Liver (tissue), 9 donors: ENCODE data around the gene HEG1. TPM values are rescaled to one million over a fixed set of nuclear protein-coding genes. Genes with fewer than 3 reads are reported as not detected.

Experiments used
- DNase-seq: peaks from one replicate; pipeline ENCODE4 v3.0.0-alpha.2; 2017; ENCODE audit warnings: low spot score
- H3K27ac ChIP-seq, 2 donors: one replicate each; pipeline ENCODE4 v1.7.0; 2013; ENCODE audit warnings: inconsistent platforms in 2 of 2, low read length in 2 of 2, control low read depth in 1 of 2, low read depth in 1 of 2, mild to moderate bottlenecking in 1 of 2
- H3K27me3 ChIP-seq, 4 donors: one replicate each; pipeline versions ENCODE4 v1.6.1 to v1.7.0; 2013; ENCODE audit warnings: low read length in 3 of 4, inconsistent platforms in 1 of 4, mild to moderate bottlenecking in 1 of 4, moderate library complexity in 1 of 4; ENCODE audit not compliant: control insufficient read depth in 4 of 4, insufficient read depth in 4 of 4
- H3K36me3 ChIP-seq, 4 donors: one replicate each; pipeline versions ENCODE4 v1.6.1 to v1.7.0; 2013; ENCODE audit warnings: low read length in 3 of 4, mild to moderate bottlenecking in 3 of 4, low read depth in 1 of 4, moderate library complexity in 1 of 4; ENCODE audit not compliant: control insufficient read depth in 4 of 4, insufficient read depth in 3 of 4
- H3K4me1 ChIP-seq, 4 donors: one replicate each; pipeline versions ENCODE4 v1.6.1 to v1.7.0; 2013; ENCODE audit warnings: low read length in 3 of 4, mild to moderate bottlenecking in 3 of 4, moderate library complexity in 1 of 4; ENCODE audit not compliant: control insufficient read depth in 4 of 4, insufficient read depth in 4 of 4
- H3K4me3 ChIP-seq, 3 donors: one replicate each; pipeline versions ENCODE4 v1.6.1 to v1.7.0; 2013; ENCODE audit warnings: low read length in 3 of 3, control low read depth in 1 of 3, low read depth in 1 of 3, mild to moderate bottlenecking in 1 of 3
- H3K9ac ChIP-seq, 2 donors: one replicate each; pipeline ENCODE4 v1.7.0; 2013; ENCODE audit warnings: low read length in 2 of 2, mild to moderate bottlenecking in 2 of 2, moderate library complexity in 2 of 2, control low read depth in 1 of 2, low read depth in 1 of 2
- H3K9me3 ChIP-seq, 4 donors: one replicate each; pipeline versions ENCODE4 v1.6.1 to v1.7.0; 2013; ENCODE audit warnings: low read length in 3 of 4; ENCODE audit not compliant: control insufficient read depth in 4 of 4
- CTCF ChIP-seq: fragments of 150-350 bp; IDR thresholded peaks from 2 replicates; pipeline ENCODE4 v1.5.1; 2017; ENCODE audit warnings: improper control_type of control experiment, low read depth, low read length; ENCODE audit not compliant: missing input control
- EGR1 ChIP-seq, 2 donors: IDR thresholded peaks; 2 replicates each; pipeline ENCODE4 v1.6.1; 2016 to 2018; ENCODE audit warnings: antibody characterized with exemption in 2 of 2, low read depth in 2 of 2
- FOXA1 ChIP-seq: IDR thresholded peaks from 2 replicates; pipeline ENCODE4 v1.6.1; 2016; ENCODE audit warnings: antibody characterized with exemption
- FOXA2 ChIP-seq: IDR thresholded peaks from 2 replicates; pipeline ENCODE4 v1.6.1; 2016; ENCODE audit warnings: antibody characterized with exemption
- GABPA ChIP-seq, 2 donors: IDR thresholded peaks in 1 of 2; conservative IDR thresholded peaks in 1 of 2; 2 replicates each; pipeline ENCODE4 v1.6.1; 2016; ENCODE audit warnings: antibody characterized with exemption in 2 of 2, mild to moderate bottlenecking in 1 of 2, moderate library complexity in 1 of 2
- HNF4A ChIP-seq, 2 donors: conservative IDR thresholded peaks; 2 replicates each; pipeline ENCODE4 v1.6.1; 2016; ENCODE audit warnings: antibody characterized with exemption in 2 of 2, mild to moderate bottlenecking in 2 of 2
- HNF4G ChIP-seq: IDR thresholded peaks from 2 replicates; pipeline ENCODE4 v1.6.1; 2016; ENCODE audit warnings: antibody characterized with exemption
- JUND ChIP-seq, 2 donors: IDR thresholded peaks; 2 replicates each; pipeline ENCODE4 v1.6.1; 2016; ENCODE audit warnings: antibody characterized with exemption in 2 of 2
- NR2F2 ChIP-seq: IDR thresholded peaks from 2 replicates; pipeline ENCODE4 v1.6.1; 2016; ENCODE audit warnings: antibody characterized with exemption
- RAD21 ChIP-seq, 2 donors: IDR thresholded peaks; 2 replicates each; pipeline ENCODE4 v1.6.1; 2016; ENCODE audit warnings: antibody characterized with exemption in 2 of 2, mild to moderate bottlenecking in 2 of 2
- RXRA ChIP-seq, 2 donors: IDR thresholded peaks; 2 replicates each; pipeline ENCODE4 v1.6.1; 2017 to 2018; ENCODE audit warnings: antibody characterized with exemption in 2 of 2, mild to moderate bottlenecking in 1 of 2
- SP1 ChIP-seq: IDR thresholded peaks from 2 replicates; pipeline ENCODE4 v1.6.1; 2018; ENCODE audit warnings: antibody characterized with exemption, mild to moderate bottlenecking
- TAF1 ChIP-seq: conservative IDR thresholded peaks from 2 replicates; pipeline ENCODE4 v1.6.1; 2016; ENCODE audit warnings: antibody characterized with exemption, mild to moderate bottlenecking
- YY1 ChIP-seq: IDR thresholded peaks from 2 replicates; pipeline ENCODE4 v1.6.1; 2016; ENCODE audit warnings: antibody characterized with exemption, mild to moderate bottlenecking
- WGBS: extraction: QIAGEN DNeasy Blood & Tissue Kit; methylation state at CpG from one replicate; pipeline ENCODE4 v1.1.7; 2013; 5-methylcytosine and 5-hydroxymethylcytosine counted together
- polyA plus RNA-seq, 2 donors: library from polyadenylated mRNA; stranded (reverse) in 1 of 2; unstranded in 1 of 2; fragments of 200-250 nt in 1 of 2; fragments of >200 nt in 1 of 2; fragmentation: Nextera tagmentation in 1 of 2; extraction: Ambion mirVana in 1 of 2; gene quantifications; one replicate each; pipeline versions ENCODE4 v1.2.1 to v1.2.3, GENCODE V29; 2013 to 2015
- total RNA-seq, 2 donors: library from RNA; depleted of rRNA; stranded (reverse); fragments of >200 nt; gene quantifications; one replicate each; pipeline ENCODE4 v1.2.3, GENCODE V29; 2014
- TF ChIP-seq, protein P1 (sequence below): IDR thresholded peaks from 2 replicates; pipeline ENCODE4 v1.6.1; 2016; ENCODE audit warnings: antibody characterized with exemption
- TF ChIP-seq, protein P2 (sequence below): IDR thresholded peaks from 2 replicates; pipeline ENCODE4 v1.6.1; 2016; ENCODE audit warnings: antibody characterized with exemption
- donor health status: healthy.
- donor health status: healthy.
- donor health status: healthy.
- donor health status: healthy.
- donor health status: healthy.

Gene HEG1
- total and polyA plus RNA-seq, 4 donors, result 1.4 to 16.0 (median 5.3) TPM

GRCh38 chr3:125051205-125051604 lies 4.6 kb downstream of the HEG1 start:
- Histone ChIP-seq H3K4me3 (no peak overlapping the region), H3K27ac (no peak overlapping the region), H3K27me3 (no peaks in the 10 kb centered on the region), H3K9ac (no peak overlapping the region), H3K4me1 (peaks cover under 1 to 27% (median 18%) of the 10 kb centered on the region in 4 donors), H3K36me3 (no peaks in the 10 kb centered on the region), H3K9me3 (no peaks in the 10 kb centered on the region)
- no peak for DNase-seq
- 91% methylated on average over 7 of the region's 7 CpGs for WGBS
- TF ChIP-seq EGR1 (IDR thresholded peaks at IDR 0.05; ENCODE audit: low read depth in 2 of 2), result no peak
- no peak for TF ChIP-seq HNF4G
- no peak for TF ChIP-seq NR2F2
- no peak for TF ChIP-seq GABPA (IDR thresholded peaks at IDR 0.05 in 1 of 2, conservative IDR thresholded peaks at IDR 0.05 in 1 of 2)
- TF ChIP-seq, protein P1, sequence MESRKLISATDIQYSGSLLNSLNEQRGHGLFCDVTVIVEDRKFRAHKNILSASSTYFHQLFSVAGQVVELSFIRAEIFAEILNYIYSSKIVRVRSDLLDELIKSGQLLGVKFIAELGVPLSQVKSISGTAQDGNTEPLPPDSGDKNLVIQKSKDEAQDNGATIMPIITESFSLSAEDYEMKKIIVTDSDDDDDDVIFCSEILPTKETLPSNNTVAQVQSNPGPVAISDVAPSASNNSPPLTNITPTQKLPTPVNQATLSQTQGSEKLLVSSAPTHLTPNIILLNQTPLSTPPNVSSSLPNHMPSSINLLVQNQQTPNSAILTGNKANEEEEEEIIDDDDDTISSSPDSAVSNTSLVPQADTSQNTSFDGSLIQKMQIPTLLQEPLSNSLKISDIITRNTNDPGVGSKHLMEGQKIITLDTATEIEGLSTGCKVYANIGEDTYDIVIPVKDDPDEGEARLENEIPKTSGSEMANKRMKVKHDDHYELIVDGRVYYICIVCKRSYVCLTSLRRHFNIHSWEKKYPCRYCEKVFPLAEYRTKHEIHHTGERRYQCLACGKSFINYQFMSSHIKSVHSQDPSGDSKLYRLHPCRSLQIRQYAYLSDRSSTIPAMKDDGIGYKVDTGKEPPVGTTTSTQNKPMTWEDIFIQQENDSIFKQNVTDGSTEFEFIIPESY, result no peak

DNA sequence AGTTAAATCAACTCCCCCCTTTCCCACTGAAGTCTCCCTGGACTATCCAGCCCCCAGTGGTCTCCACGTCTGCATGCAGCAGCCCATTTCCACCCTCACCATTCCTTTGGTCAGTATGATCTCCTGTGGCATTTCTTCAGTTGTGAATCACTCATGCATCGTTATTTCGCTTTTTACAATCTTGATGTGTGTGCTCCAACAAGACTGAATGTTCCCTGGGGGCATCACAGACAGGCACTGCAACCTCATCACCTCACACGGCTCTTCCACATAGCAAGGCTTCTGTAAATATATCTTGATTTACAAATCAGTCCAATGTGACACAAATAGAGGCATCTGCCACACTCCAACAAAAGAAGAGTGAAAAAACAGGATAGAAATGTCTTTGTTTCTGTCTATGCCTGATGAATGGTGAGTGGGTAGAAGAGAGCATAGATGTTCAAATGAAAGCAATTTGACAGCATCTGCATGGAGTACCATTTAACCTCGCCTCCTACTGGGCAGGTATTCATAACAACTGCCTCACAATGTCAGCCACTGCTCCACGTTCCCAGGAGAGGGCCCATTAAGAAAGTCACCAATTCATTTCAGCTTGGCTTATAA lies 5.2 kb downstream of the HEG1 start:
- Histone ChIP-seq H3K9ac (no peak overlapping the region), H3K4me1 (peaks cover 0 to 27% (median 18%) of the 10 kb centered on the region in 4 donors), H3K4me3 (no peak overlapping the region), H3K27me3 (no peaks in the 10 kb centered on the region), H3K27ac (no peak overlapping the region), H3K36me3 (no peaks in the 10 kb centered on the region), H3K9me3 (no peaks in the 10 kb centered on the region)
- DNase-seq, result no peak
- TF ChIP-seq GABPA (IDR thresholded peaks at IDR 0.05 in 1 of 2, conservative IDR thresholded peaks at IDR 0.05 in 1 of 2) (no peak), JUND (IDR thresholded peaks at IDR 0.05) (no peak), EGR1 (IDR thresholded peaks at IDR 0.05; ENCODE audit: low read depth in 2 of 2) (no peak), FOXA2 (no peak), RXRA (IDR thresholded peaks at IDR 0.05) (no peak), HNF4A (conservative IDR thresholded peaks at IDR 0.05) (no peak), SP1 (no peak), TAF1 (no peak), YY1 (no peak), FOXA1 (no peak), CTCF (no peak), RAD21 (IDR thresholded peaks at IDR 0.05) (no peak), HNF4G (no peak)
- TF ChIP-seq, protein P1, result no peak
- TF ChIP-seq, protein P2, sequence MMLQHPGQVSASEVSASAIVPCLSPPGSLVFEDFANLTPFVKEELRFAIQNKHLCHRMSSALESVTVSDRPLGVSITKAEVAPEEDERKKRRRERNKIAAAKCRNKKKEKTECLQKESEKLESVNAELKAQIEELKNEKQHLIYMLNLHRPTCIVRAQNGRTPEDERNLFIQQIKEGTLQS, result no peak
- 95% methylated on average over 6 of the region's 6 CpGs for WGBS
